CD4-positive, alpha-beta T cell treated with Interleukin-15 for 1 hour (primary cell): ENCODE results near the gene FAM90A26.
A peak's percentile ranks its signal among the peaks of the same experiment; 100 is the strongest.
"Not testable (repeated sequence)": the region's sequence is repeated elsewhere in the genome, so short reads cannot be mapped to it uniquely, and the experiment has no call there.

Source experiments
- DNase-seq: peaks from one replicate; pipeline ENCODE4 v3.0.0-alpha.2; 2020

Gene FAM90A26

DNA sequence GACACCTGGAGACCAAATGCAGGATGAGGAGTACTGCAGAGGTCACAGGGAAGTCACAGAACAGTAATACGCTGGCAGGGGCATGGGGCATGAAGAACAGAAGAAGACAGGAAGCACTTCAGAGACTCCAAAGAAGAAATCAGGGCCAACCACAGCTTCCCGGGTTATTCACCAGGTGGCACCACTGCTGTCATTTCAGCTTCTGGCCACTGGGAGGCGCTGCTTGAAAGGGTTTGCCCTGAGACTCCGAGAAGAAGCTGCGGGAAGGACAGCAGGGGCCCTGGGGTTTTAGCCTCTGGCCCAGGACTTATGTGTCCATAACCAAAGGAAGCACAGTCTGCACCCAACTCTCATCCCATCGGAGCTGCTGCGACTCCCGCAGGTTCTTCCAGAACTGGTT is 4.2 kb upstream of the FAM90A26 start:
- DNase-seq, result peak; percentile 60

GRCh38 chr4:9210357-9210756 is 40.1 kb downstream of the FAM90A26 start, which contains the start of gene USP17L10:
TSS of gene USP17L10 (plus strand) at chr4:9210657. CDS start at chr4:9210657, 0 bp downstream.
- not testable (repeated sequence) for DNase-seq

DNA sequence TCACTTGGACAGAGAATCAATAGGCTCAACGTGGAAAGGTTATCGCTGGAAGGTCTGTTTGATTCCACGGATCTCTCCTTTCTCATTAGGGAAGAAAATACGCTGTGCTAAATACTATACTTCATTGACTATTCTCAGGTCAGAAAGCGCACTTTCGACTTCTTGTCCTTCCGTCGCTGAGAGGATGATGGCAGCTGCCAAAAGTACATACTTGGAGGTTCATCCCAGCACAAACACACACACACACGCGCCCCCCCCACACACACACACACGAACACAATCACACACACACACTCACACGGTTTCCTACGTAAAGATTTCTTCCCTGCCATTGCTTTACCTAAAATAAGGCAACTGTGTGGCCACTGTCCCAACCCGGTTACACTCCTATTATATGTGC is 44.5 kb downstream of the FAM90A26 start:
- not testable (repeated sequence) for DNase-seq

DNA sequence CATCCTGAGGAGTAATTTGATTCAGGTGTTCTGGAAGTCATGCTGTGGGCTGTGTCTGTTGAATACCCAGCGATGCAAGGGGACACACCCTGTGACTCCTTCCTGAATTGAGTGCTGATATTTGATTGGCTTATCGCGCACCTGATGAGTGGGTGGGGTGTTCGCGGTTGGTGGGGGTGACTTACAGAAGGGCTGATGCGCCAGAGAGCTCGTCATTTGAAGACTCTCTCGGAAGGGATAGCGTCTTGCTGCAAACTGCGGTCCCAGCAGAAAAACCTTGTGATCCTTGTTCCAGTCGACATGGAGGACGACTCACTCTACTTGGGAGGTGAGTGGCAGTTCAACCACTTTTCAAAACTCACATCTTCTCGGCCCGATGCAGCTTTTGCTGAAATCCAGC is 44.9 kb downstream of the FAM90A26 start, which contains the start of gene USP17L11:
Gene USP17L11 (plus strand): TSS at position 301 of the 400 bp plus-strand sequence. CDS start 0 bp downstream, at position 301.
- not testable (repeated sequence) for DNase-seq

DNA sequence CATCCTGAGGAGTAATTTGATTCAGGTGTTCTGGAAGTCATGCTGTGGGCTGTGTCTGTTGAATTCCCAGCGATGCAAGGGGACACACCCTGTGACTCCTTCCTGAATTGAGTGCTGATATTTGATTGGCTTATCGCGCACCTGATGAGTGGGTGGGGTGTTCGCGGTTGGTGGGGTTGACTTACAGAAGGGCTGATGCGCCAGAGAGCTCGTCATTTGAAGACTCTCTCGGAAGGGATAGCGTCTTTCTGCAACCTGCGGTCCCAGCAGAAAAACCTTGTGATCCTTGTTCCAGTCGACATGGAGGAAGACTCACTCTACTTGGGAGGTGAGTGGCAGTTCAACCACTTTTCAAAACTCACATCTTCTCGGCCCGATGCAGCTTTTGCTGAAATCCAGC is 49.6 kb downstream of the FAM90A26 start, which contains the start of gene USP17L12:
Gene USP17L12 (plus strand): TSS at position 301 of the 400 bp plus-strand sequence. CDS start 0 bp downstream, at position 301.
- not testable (repeated sequence) for DNase-seq

GRCh38 chr4:9224596-9224995 is 54.4 kb downstream of the FAM90A26 start, which contains the start of gene USP17L13:
TSS of gene USP17L13 (plus strand) at chr4:9224896. CDS start at chr4:9224896, 0 bp downstream.
- not testable (repeated sequence) for DNase-seq
